PC-9 (cell line): Measurements from ENCODE around the gene SLC39A8. TPM values are rescaled to one million over a fixed set of nuclear protein-coding genes. Genes with fewer than 3 reads are reported as not detected.

Source experiments
- BruUV-seq: library from RNA; stranded (reverse); fragments of 400-500 nt; replicated peaks from 2 replicates; lab custom pipeline; 2021; lab: Mats Ljungman, UMichigan
- CTCF ChIA-PET: fragments of 300-600 bp; sonication (Branson Sonifier 250); formaldehyde crosslinking; loops from one replicate; lab custom pipeline; 2022; ENCODE audit warnings: antibody characterized with exemption; lab: Charles Lee
- POLR2A ChIA-PET: fragments of 300-600 bp; sonication (Branson Sonifier 250); formaldehyde crosslinking; loops from one replicate; lab custom pipeline; 2022; ENCODE audit warnings: antibody characterized with exemption; ENCODE audit not compliant: unreplicated experiment; lab: Charles Lee
- DNase-seq, 2 experiments: peaks; one replicate each; pipeline versions ENCODE4 v3.0.0 to v3.0.0-alpha.2; 2015 to 2022; ENCODE audit warnings: mixed read lengths in 1 of 2
- H2AFZ ChIP-seq: fragments of 200-600 bp; sonication (generic); 2 replicates; pipeline ENCODE4 v1.8.1; 2017; ENCODE audit warnings: antibody characterized with exemption
- H3F3A ChIP-seq: fragments of 200-600 bp; sonication (generic); 2 replicates; pipeline ENCODE4 v1.8.1; 2017; ENCODE audit warnings: antibody characterized with exemption, mild to moderate bottlenecking, low read depth; ENCODE audit not compliant: insufficient read depth
- H3K27ac ChIP-seq: fragments of 200-600 bp; sonication (generic); 2 replicates; pipeline ENCODE4 v1.6.1; 2016; ENCODE audit warnings: mixed run types
- H3K27me3 ChIP-seq: fragments of 200-600 bp; sonication (generic); 2 replicates; pipeline ENCODE4 v1.6.1; 2016; ENCODE audit warnings: low read depth, mixed run types; ENCODE audit not compliant: insufficient read depth
- H3K36me3 ChIP-seq: fragments of 200-600 bp; sonication (generic); 2 replicates; pipeline ENCODE4 v1.6.1; 2016; ENCODE audit warnings: low read depth, mixed run types
- H3K4me1 ChIP-seq: fragments of 200-600 bp; sonication (generic); replicated peaks from 2 replicates; pipeline ENCODE4 v1.6.1; 2016; ENCODE audit warnings: mixed run types; ENCODE audit not compliant: insufficient read depth
- H3K4me2 ChIP-seq: fragments of 200-600 bp; sonication (generic); 2 replicates; pipeline ENCODE4 v1.6.1; 2017; ENCODE audit warnings: mixed run types
- H3K4me3 ChIP-seq: fragments of 200-600 bp; sonication (generic); 2 replicates; pipeline ENCODE4 v1.6.1; 2016; ENCODE audit warnings: mixed run types
- H3K79me2 ChIP-seq: fragments of 200-600 bp; sonication (generic); 2 replicates; pipeline ENCODE4 v1.6.1; 2017; ENCODE audit warnings: low read depth, mixed run types
- H3K9me2 ChIP-seq: fragments of 200-600 bp; sonication (generic); 2 replicates; pipeline ENCODE4 v1.8.1; 2017; ENCODE audit warnings: mild to moderate bottlenecking; ENCODE audit not compliant: insufficient read depth
- H3K9me3 ChIP-seq: fragments of 200-600 bp; sonication (generic); 2 replicates; pipeline ENCODE4 v1.8.1; 2016; ENCODE audit warnings: low read depth; ENCODE audit not compliant: insufficient read depth
- H4K20me1 ChIP-seq: fragments of 200-600 bp; sonication (generic); 2 replicates; pipeline ENCODE4 v1.8.1; 2017; ENCODE audit not compliant: insufficient read depth
- EZH2 ChIP-seq: fragments of 200-600 bp; sonication (generic); IDR thresholded peaks from 2 replicates; pipeline ENCODE4 v1.8.0; 2017; ENCODE audit warnings: antibody characterized with exemption, low read depth
- intact Hi-C: fragments of 100-400 bp; cut with micrococcal nuclease; formaldehyde crosslinking; loops from one replicate; pipeline ENCODE4 v1.10.0; 2022; ENCODE audit not compliant: unreplicated experiment
- total RNA-seq: library from RNA; stranded (reverse); gene quantifications from 2 replicates; pipeline ENCODE4 v1.2.3, GENCODE V29; 2021
- TF ChIP-seq, protein P1 (sequence below): fragments of 200-600 bp; sonication (generic); conservative IDR thresholded peaks from 2 replicates; pipeline ENCODE4 v1.6.1; 2017; ENCODE audit warnings: mixed run types, antibody characterized with exemption, mild to moderate bottlenecking, moderate library complexity

Gene SLC39A8
- total RNA-seq, 1 experiment from 2014 or later, result 14.5 TPM

DNA sequence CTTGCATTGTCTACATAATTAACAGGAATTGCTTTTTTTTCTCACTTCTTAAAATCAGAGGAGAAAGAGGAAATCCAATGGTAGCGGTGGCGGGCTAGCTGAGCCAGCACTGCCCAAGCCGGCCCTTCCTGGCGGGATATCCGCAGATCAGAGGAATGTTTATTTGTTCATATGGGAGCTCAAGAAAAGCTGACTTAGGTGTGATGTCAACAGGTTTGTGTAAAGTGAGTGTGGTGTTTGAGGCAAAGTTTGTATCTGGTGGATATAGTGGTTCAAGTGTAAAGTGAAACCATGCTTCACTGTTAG is 466 bp upstream of the SLC39A8 start:
- H3K9me3 ChIP-seq, result no peaks in the 10 kb centered on the region
- H3K36me3 ChIP-seq, result no peaks in the 10 kb centered on the region
- no peaks in the 10 kb centered on the region for H3K27me3 ChIP-seq
- no peaks in the 10 kb centered on the region for H3K9me2 ChIP-seq
- POLR2A ChIA-PET, result no interaction called here
- no peaks in the 10 kb centered on the region for H3F3A ChIP-seq
- H3K4me3 ChIP-seq, result peak overlapping the region; percentile 72
- BruUV-seq, result no TSS peak
- intact Hi-C loops, result loop anchor here (1.0 to 10.0 kb wide), 3 partner anchors 84 to 749 kb away; partner anchors contain the start of genes BDH2 and SLC9B1
- H2AFZ ChIP-seq, result peak overlapping the region; percentile 99
- peaks cover 15% of the 10 kb centered on the region; the same call in 1 of the 2 replicates for H3K4me1 ChIP-seq
- H4K20me1 ChIP-seq, result no peaks in the 10 kb centered on the region
- no peak for DNase-seq
- no peak overlapping the region for H3K27ac ChIP-seq
- peak overlapping the region; percentile 94 for H3K4me2 ChIP-seq
- CTCF ChIA-PET, result no interaction called here
- 0 out of 2 replicates have a peak, but pooled peaks cover 5% of the 10 kb centered on the region for H3K79me2 ChIP-seq
- TF ChIP-seq, protein P1, sequence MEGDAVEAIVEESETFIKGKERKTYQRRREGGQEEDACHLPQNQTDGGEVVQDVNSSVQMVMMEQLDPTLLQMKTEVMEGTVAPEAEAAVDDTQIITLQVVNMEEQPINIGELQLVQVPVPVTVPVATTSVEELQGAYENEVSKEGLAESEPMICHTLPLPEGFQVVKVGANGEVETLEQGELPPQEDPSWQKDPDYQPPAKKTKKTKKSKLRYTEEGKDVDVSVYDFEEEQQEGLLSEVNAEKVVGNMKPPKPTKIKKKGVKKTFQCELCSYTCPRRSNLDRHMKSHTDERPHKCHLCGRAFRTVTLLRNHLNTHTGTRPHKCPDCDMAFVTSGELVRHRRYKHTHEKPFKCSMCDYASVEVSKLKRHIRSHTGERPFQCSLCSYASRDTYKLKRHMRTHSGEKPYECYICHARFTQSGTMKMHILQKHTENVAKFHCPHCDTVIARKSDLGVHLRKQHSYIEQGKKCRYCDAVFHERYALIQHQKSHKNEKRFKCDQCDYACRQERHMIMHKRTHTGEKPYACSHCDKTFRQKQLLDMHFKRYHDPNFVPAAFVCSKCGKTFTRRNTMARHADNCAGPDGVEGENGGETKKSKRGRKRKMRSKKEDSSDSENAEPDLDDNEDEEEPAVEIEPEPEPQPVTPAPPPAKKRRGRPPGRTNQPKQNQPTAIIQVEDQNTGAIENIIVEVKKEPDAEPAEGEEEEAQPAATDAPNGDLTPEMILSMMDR, result peak; percentile 42; the same call in 1 of the 2 replicates
- no peak for TF ChIP-seq EZH2

DNA sequence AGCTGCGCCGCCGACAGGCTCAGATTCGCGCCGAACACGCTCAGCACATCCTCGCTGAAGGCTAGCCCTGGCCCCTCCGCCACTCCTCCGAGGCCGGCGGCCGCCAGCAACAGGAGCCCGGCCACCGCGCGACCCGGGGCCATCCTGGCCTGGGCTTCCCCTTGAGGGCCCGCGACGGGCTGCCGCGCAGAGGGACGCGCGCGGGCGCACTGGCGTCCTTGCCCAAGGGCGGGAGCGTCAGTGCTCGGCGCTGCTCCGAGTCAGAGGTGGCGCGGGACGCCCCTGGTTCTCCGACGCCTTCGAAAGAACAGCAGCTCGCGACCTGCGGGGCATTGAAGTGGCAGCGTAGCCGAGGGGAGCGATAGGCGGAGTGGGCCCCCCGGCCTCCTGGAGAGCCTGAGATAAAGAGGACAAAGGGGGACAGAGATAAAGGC is 745 bp downstream of the SLC39A8 start:
- Histone ChIP-seq H3K4me2 (peak overlapping the region; percentile 94), H3K27me3 (no peaks in the 10 kb centered on the region), H3K9me2 (no peaks in the 10 kb centered on the region), H3K4me1 (peaks cover 15% of the 10 kb centered on the region; the same call in 1 of the 2 replicates), H3K4me3 (peak overlapping the region; percentile 72), H3F3A (no peaks in the 10 kb centered on the region), H2AFZ (peak overlapping the region; percentile 99), H3K9me3 (no peaks in the 10 kb centered on the region), H4K20me1 (no peaks in the 10 kb centered on the region), H3K36me3 (no peaks in the 10 kb centered on the region), H3K27ac (no peak overlapping the region), H3K79me2 (0 out of 2 replicates have a peak, but pooled peaks cover 5% of the 10 kb centered on the region)
- TF ChIP-seq EZH2, result no peak
- TF ChIP-seq, protein P1, result no peak
- intact Hi-C loops, result loop anchor here (10.0 kb wide), 2 partner anchors 670 to 750 kb away; partner anchors contain the start of genes BDH2 and SLC9B1
- ChIA-PET CTCF (no interaction called here), POLR2A (no interaction called here)
- peak; percentile 41 for DNase-seq
- no TSS peak for BruUV-seq

DNA sequence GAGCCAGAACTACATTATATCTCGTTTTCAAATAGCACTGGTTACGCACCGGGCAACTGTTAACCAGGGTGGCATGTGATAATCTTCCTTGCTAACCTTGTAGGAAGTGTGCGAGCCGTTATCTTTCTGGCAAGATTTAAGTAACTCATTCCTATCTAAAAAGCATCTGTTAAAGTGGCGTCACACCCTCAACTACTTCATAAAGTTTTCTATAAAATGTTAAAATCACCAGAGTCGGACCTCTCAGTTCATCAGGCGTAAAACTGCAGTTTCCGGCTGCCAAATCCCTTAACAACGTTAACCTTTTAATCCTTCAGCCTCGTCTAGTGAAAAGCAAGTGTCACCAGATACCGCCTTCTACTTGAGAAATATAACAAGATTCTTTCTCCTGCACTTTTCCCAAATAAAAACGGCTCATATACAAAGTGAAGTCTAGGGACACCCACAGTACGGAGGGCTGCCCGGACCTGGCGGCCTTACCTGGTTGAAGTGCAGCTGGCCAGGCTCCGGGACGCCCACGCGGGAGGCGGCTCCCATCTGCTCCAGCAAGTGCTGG is 1.2 kb downstream of the SLC39A8 start:
- peak overlapping the region; percentile 94 for H3K4me2 ChIP-seq
- peak overlapping the region; percentile 72 for H3K4me3 ChIP-seq
- H3K27ac ChIP-seq, result no peak overlapping the region
- TF ChIP-seq, protein P1, result no peak
- no peak for TF ChIP-seq EZH2
- H3K9me3 ChIP-seq, result no peaks in the 10 kb centered on the region
- no peak for DNase-seq
- no peaks in the 10 kb centered on the region for H4K20me1 ChIP-seq
- H3K79me2 ChIP-seq, result 0 out of 2 replicates have a peak, but pooled peaks cover 5% of the 10 kb centered on the region
- ChIA-PET POLR2A (no interaction called here), CTCF (interaction anchor here (0.5 kb wide), 1 partner anchor 240 kb away, joined by 5 read pairs; no protein-coding TSS in a partner anchor)
- H3K9me2 ChIP-seq, result no peaks in the 10 kb centered on the region
- peak overlapping the region; percentile 99 for H2AFZ ChIP-seq
- H3F3A ChIP-seq, result no peaks in the 10 kb centered on the region
- intact Hi-C loops, result loop anchor here (10.0 kb wide), 2 partner anchors 671 to 751 kb away; partner anchors contain the start of genes BDH2 and SLC9B1
- H3K27me3 ChIP-seq, result no peaks in the 10 kb centered on the region
- peaks cover 18% of the 10 kb centered on the region; the same call in 1 of the 2 replicates for H3K4me1 ChIP-seq
- no peaks in the 10 kb centered on the region for H3K36me3 ChIP-seq
- BruUV-seq, result no TSS peak
